SK-N-SH (cell line): ENCODE measurements around the gene CRYBG3. TPM values are rescaled to one million over a fixed set of nuclear protein-coding genes. Genes with fewer than 3 reads are reported as not detected.

Experiments
- CTCF ChIA-PET: fragments of 300-600, 350-600 bp; formaldehyde crosslinking; extraction: SDS; loops from one replicate; lab custom pipeline; 2021; lab: Yijun Ruan, JAX
- POLR2A ChIA-PET: fragments of 350-600 bp; sonication (Branson Sonifier 250); formaldehyde crosslinking; extraction: SDS; loops from one replicate; lab custom pipeline; 2020; ENCODE audit warnings: antibody characterized with exemption, inconsistent platforms; lab: Yijun Ruan, JAX
- DNase-seq: peaks from one replicate; pipeline ENCODE4 v3.0.0; 2012
- H2AFZ ChIP-seq: fragments of 200-600 bp; sonication (generic); 2 replicates; pipeline ENCODE4 v1.8.1; 2016; ENCODE audit warnings: antibody characterized with exemption, mild to moderate bottlenecking, low read depth
- H3F3A ChIP-seq: fragments of 200-600 bp; sonication (generic); replicated peaks from 2 replicates; pipeline ENCODE3; 2016; ENCODE audit warnings: antibody characterized with exemption, mild to moderate bottlenecking; ENCODE audit not compliant: insufficient read depth
- H3K27ac ChIP-seq, 2 experiments: fragments of 200-500 bp in 1 of 2; fragments of 200-600 bp in 1 of 2; sonication (Bioruptor generic) in 1 of 2; sonication (generic), shearing (Covaris generic) in 1 of 2; 2 replicates each; pipeline versions ENCODE4 v1.5.1 to v1.6.1; 2014 to 2016; ENCODE audit warnings: low read depth in 2 of 2, inconsistent platforms in 1 of 2, low read length in 1 of 2, mild to moderate bottlenecking in 1 of 2, mixed read lengths in 1 of 2
- H3K27me3 ChIP-seq: fragments of 200-600 bp; sonication (generic), shearing (Covaris generic); 2 replicates; pipeline ENCODE4 v1.6.1; 2016; ENCODE audit warnings: mixed run types; ENCODE audit not compliant: insufficient read depth
- H3K36me3 ChIP-seq, 2 experiments: fragments of 200-500 bp in 1 of 2; fragments of 200-600 bp in 1 of 2; sonication (Bioruptor generic) in 1 of 2; sonication (generic) in 1 of 2; replicated peaks in 1 of 2; 2 replicates each; pipeline versions ENCODE3 to v1.5.1; 2014 to 2016; ENCODE audit warnings: low read length in 1 of 2, mild to moderate bottlenecking in 1 of 2; ENCODE audit not compliant: insufficient read depth in 2 of 2, control insufficient read depth in 1 of 2
- H3K4me1 ChIP-seq, 2 experiments: fragments of 200-500 bp in 1 of 2; fragments of 200-600 bp in 1 of 2; sonication (Bioruptor generic) in 1 of 2; sonication (generic), shearing (Covaris generic) in 1 of 2; 2 replicates each; pipeline versions ENCODE4 v1.5.1 to v1.6.1; 2014 to 2016; ENCODE audit warnings: low read depth in 1 of 2, low read length in 1 of 2, mixed run types in 1 of 2; ENCODE audit not compliant: insufficient read depth in 2 of 2, control insufficient read depth in 1 of 2
- H3K4me2 ChIP-seq: fragments of 200-600 bp; sonication (generic), shearing (Covaris generic); 2 replicates; pipeline ENCODE4 v1.6.1; 2017; ENCODE audit warnings: mixed run types
- H3K4me3 ChIP-seq, 2 experiments: fragments of 200-500 bp in 1 of 2; fragments of 200-600 bp in 1 of 2; sonication (Bioruptor generic) in 1 of 2; sonication (generic), shearing (Covaris generic) in 1 of 2; 2 replicates each; pipeline versions ENCODE4 v1.5.1 to v1.8.1; 2014 to 2016; ENCODE audit warnings: low read depth in 2 of 2, inconsistent platforms in 1 of 2, low read length in 1 of 2, mild to moderate bottlenecking in 1 of 2, mixed read lengths in 1 of 2, moderate library complexity in 1 of 2
- H3K79me2 ChIP-seq: fragments of 200-600 bp; sonication (generic); 2 replicates; pipeline ENCODE4 v1.8.1; 2017; ENCODE audit warnings: mild to moderate bottlenecking; ENCODE audit not compliant: insufficient read depth
- H3K9ac ChIP-seq: fragments of 200-600 bp; sonication (generic); 2 replicates; pipeline ENCODE4 v1.6.1; 2017; ENCODE audit warnings: mixed run types
- H3K9me2 ChIP-seq: fragments of 200-600 bp; sonication (generic); 2 replicates; pipeline ENCODE4 v1.6.1; 2017; ENCODE audit warnings: mixed run types
- H3K9me3 ChIP-seq: fragments of 200-600 bp; sonication (generic); 2 replicates; pipeline ENCODE4 v1.6.1; 2017; ENCODE audit warnings: mixed run types, mild to moderate bottlenecking, moderate library complexity
- H4K20me1 ChIP-seq: fragments of 200-600 bp; sonication (generic); 2 replicates; pipeline ENCODE4 v1.6.1; 2017; ENCODE audit warnings: mild to moderate bottlenecking, mixed run types; ENCODE audit not compliant: insufficient read depth
- FOSL2 ChIP-seq: IDR thresholded peaks from 2 replicates; pipeline ENCODE4 v1.4.0; 2012; ENCODE audit warnings: low read depth, mild to moderate bottlenecking, moderate library complexity, borderline replicate concordance
- GABPA ChIP-seq: IDR thresholded peaks from 2 replicates; pipeline ENCODE4 v1.4.0; 2012; ENCODE audit warnings: low read depth, mild to moderate bottlenecking
- GATA2 ChIP-seq: sonication (generic); formaldehyde crosslinking; IDR thresholded peaks from 2 replicates; pipeline ENCODE4 v1.5.0; 2020; ENCODE audit warnings: mild to moderate bottlenecking, missing genetic modification reagents
- MXI1 ChIP-seq: IDR thresholded peaks from 2 replicates; pipeline ENCODE4 v1.6.1; 2012; ENCODE audit warnings: mild to moderate bottlenecking, low read depth, low read length, improper control_type of control experiment
- PBX3 ChIP-seq: IDR thresholded peaks from 2 replicates; pipeline ENCODE4; 2012
- RFX5 ChIP-seq: IDR thresholded peaks from 2 replicates; pipeline ENCODE4 v1.6.1; 2012; ENCODE audit warnings: mild to moderate bottlenecking, improper control_type of control experiment, low read length
- RXRA ChIP-seq: IDR thresholded peaks from 2 replicates; pipeline ENCODE4 v1.4.0; 2012; ENCODE audit warnings: low read depth, mild to moderate bottlenecking, borderline replicate concordance
- TEAD4 ChIP-seq: IDR thresholded peaks from 2 replicates; pipeline ENCODE4 v1.4.0; 2012; ENCODE audit warnings: mild to moderate bottlenecking, borderline replicate concordance; ENCODE audit not compliant: insufficient read depth
- WGBS: methylation state at CpG from one replicate; pipeline ENCODE4 v1.1.6; 2017; ENCODE audit warnings: low lambda C conversion rate; 5-methylcytosine and 5-hydroxymethylcytosine counted together
- polyA plus RNA-seq, 3 experiments: library from polyadenylated mRNA; depleted of rRNA; stranded (reverse); fragments of >200 nt; gene quantifications; 2 replicates each; pipeline ENCODE4 v1.2.3, GENCODE V29; 2012
- TF ChIP-seq, protein P1 (sequence below): fragments of 150-350 bp; IDR thresholded peaks from 2 replicates; pipeline ENCODE4 v1.6.1; 2016; ENCODE audit warnings: mild to moderate bottlenecking, low read depth, low read length
- TF ChIP-seq, protein P2 (sequence below): IDR thresholded peaks from 2 replicates; pipeline ENCODE4 v1.4.0; 2012; ENCODE audit warnings: low read depth, borderline replicate concordance
- TF ChIP-seq, protein P3 (sequence below): IDR thresholded peaks from 2 replicates; pipeline ENCODE4 v1.4.0; 2012; ENCODE audit warnings: low read depth, borderline replicate concordance

Gene CRYBG3
- polyA plus RNA-seq, 1 of the 3 experiments (the other 2 are of a cell fraction) = 2.4 TPM

DNA sequence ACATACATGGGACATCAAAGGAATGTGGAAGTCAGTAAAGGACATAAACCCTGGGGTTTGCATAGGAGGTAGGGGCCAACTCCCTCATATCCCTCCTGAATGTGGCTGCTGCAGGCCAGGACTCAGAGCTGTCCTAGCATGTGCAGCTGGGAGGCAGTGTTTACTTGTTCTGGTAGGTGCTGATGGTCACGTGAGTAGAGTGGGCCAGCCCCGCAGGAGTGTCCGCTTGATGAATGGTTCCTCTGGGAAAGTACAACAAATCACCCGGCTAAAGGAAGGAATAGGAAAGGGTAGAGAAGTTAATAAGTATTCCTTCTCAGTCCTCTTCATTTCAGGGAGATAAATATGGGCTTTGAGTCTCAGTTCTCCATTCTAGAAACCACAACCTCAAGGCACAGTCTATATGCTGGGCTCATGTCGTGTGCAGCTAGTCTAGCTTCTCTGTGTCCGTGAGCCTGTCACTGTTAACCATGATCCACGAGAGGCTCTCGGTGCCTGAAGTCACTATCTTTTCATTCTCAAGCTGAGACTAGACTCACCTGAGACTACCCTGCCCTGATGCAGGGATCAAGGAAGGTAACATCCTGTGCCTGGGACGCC lies 132.5 kb downstream of the CRYBG3 start:
- no peaks in the 10 kb centered on the region; a peak in 1 of 4 replicates for H3K4me1 ChIP-seq
- no peaks in the 10 kb centered on the region for H3K27me3 ChIP-seq
- no peaks in the 10 kb centered on the region for H3K9me2 ChIP-seq
- ChIA-PET CTCF (no interaction called here), POLR2A (no interaction called here)
- H3K79me2 ChIP-seq = no peaks in the 10 kb centered on the region
- H3K9ac ChIP-seq = no peak overlapping the region
- H3K36me3 ChIP-seq = peaks cover 35 to 69% of the 10 kb centered on the region in 2 experiments
- H3K27ac ChIP-seq = no peak overlapping the region
- H3K4me3 ChIP-seq = no peak overlapping the region
- no peak overlapping the region for H3K4me2 ChIP-seq
- 93% methylated on average over 7 of the region's 9 CpGs for WGBS
- H3F3A ChIP-seq = no peaks in the 10 kb centered on the region
- DNase-seq = no peak
- no peak overlapping the region for H2AFZ ChIP-seq
- TF ChIP-seq RFX5 (no peak), GABPA (no peak), PBX3 (no peak)
- TF ChIP-seq, protein P1, sequence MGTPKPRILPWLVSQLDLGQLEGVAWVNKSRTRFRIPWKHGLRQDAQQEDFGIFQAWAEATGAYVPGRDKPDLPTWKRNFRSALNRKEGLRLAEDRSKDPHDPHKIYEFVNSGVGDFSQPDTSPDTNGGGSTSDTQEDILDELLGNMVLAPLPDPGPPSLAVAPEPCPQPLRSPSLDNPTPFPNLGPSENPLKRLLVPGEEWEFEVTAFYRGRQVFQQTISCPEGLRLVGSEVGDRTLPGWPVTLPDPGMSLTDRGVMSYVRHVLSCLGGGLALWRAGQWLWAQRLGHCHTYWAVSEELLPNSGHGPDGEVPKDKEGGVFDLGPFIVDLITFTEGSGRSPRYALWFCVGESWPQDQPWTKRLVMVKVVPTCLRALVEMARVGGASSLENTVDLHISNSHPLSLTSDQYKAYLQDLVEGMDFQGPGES = no peak
- H3K9me3 ChIP-seq = no peaks in the 10 kb centered on the region
- no peaks in the 10 kb centered on the region for H4K20me1 ChIP-seq

DNA sequence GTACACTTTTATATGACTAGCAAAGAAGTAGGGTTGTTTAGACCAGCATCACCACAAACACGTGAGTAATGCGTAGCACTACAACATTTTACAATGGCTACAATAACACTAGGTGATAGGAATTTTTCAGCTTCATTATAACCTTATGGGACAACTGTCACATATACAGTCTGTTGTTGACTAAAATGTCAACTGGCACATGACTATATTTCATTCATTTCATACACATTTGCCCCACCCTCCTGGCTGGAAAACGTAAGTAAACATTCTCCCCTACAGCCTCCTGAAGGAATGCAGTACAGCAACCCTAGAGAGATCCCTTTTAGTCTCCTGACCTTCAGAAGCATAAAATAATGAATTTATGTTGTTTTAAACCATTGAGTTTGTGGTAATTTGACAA lies 134.2 kb downstream of the CRYBG3 start:
- H3K9me2 ChIP-seq = no peaks in the 10 kb centered on the region
- H3K4me3 ChIP-seq = no peak overlapping the region
- H3K9me3 ChIP-seq = no peaks in the 10 kb centered on the region
- no peaks in the 10 kb centered on the region for H4K20me1 ChIP-seq
- DNase-seq = no peak
- no peaks in the 10 kb centered on the region; a peak in 1 of 4 replicates for H3K4me1 ChIP-seq
- no peak for TF ChIP-seq GATA2 (CRISPR knock-in tag)
- TF ChIP-seq TEAD4 = no peak
- no peak for TF ChIP-seq RFX5
- TF ChIP-seq, protein P2, sequence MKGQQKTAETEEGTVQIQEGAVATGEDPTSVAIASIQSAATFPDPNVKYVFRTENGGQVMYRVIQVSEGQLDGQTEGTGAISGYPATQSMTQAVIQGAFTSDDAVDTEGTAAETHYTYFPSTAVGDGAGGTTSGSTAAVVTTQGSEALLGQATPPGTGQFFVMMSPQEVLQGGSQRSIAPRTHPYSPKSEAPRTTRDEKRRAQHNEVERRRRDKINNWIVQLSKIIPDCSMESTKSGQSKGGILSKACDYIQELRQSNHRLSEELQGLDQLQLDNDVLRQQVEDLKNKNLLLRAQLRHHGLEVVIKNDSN = no peak
- TF ChIP-seq RXRA = no peak
- TF ChIP-seq FOSL2 = no peak
- TF ChIP-seq, protein P3, sequence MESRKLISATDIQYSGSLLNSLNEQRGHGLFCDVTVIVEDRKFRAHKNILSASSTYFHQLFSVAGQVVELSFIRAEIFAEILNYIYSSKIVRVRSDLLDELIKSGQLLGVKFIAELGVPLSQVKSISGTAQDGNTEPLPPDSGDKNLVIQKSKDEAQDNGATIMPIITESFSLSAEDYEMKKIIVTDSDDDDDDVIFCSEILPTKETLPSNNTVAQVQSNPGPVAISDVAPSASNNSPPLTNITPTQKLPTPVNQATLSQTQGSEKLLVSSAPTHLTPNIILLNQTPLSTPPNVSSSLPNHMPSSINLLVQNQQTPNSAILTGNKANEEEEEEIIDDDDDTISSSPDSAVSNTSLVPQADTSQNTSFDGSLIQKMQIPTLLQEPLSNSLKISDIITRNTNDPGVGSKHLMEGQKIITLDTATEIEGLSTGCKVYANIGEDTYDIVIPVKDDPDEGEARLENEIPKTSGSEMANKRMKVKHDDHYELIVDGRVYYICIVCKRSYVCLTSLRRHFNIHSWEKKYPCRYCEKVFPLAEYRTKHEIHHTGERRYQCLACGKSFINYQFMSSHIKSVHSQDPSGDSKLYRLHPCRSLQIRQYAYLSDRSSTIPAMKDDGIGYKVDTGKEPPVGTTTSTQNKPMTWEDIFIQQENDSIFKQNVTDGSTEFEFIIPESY = no peak
- TF ChIP-seq MXI1 = no peak
- H3K36me3 ChIP-seq = peaks cover 36 to 67% of the 10 kb centered on the region in 2 experiments
- no peak overlapping the region for H3K4me2 ChIP-seq
- H3F3A ChIP-seq = no peaks in the 10 kb centered on the region
- 89% methylated on average over 3 of the region's 3 CpGs for WGBS
- ChIA-PET CTCF (no interaction called here), POLR2A (no interaction called here)
- H2AFZ ChIP-seq = no peak overlapping the region
- H3K79me2 ChIP-seq = no peaks in the 10 kb centered on the region
- no peaks in the 10 kb centered on the region for H3K27me3 ChIP-seq
- H3K9ac ChIP-seq = no peak overlapping the region
- no peak overlapping the region for H3K27ac ChIP-seq
